H1 (cell line): ENCODE measurements around the gene TPD52L1. TPM values are rescaled to one million over a fixed set of nuclear protein-coding genes. Genes with fewer than 3 reads are reported as not detected.

Source experiments
- GTF2F1 ChIP-seq: IDR thresholded peaks from 2 replicates; pipeline ENCODE4 v1.6.1; 2012; ENCODE audit warnings: low read depth, low read length, improper control_type of control experiment, borderline replicate concordance
- HDAC6 ChIP-seq: IDR thresholded peaks from one replicate; pipeline ENCODE4 v1.7.1; 2012; ENCODE audit warnings: low read depth, mild to moderate bottlenecking, inconsistent platforms, low read length, moderate library complexity
- KDM1A ChIP-seq: fragments of 200-600, 300-600 bp; sonication (generic); IDR thresholded peaks from 2 replicates; pipeline ENCODE4 v1.7.1; 2016; ENCODE audit warnings: mild to moderate bottlenecking, low read length, borderline replicate concordance
- RXRA ChIP-seq: IDR thresholded peaks from 2 replicates; pipeline ENCODE4 v1.6.1; 2011; ENCODE audit warnings: low read depth, mild to moderate bottlenecking, low read length, moderate library complexity; ENCODE audit not compliant: insufficient read depth
- SIX5 ChIP-seq: IDR thresholded peaks from 2 replicates; pipeline ENCODE4 v1.6.1; 2011; ENCODE audit warnings: mild to moderate bottlenecking, low read depth, low read length
- SUZ12 ChIP-seq: fragments of 200-600 bp; sonication (generic); IDR thresholded peaks from 2 replicates; pipeline ENCODE4 v1.6.1; 2012; ENCODE audit warnings: mild to moderate bottlenecking, inconsistent platforms, low read length, moderate library complexity, mixed read lengths
- polyA plus RNA-seq, 7 experiments: library from polyadenylated mRNA; depleted of rRNA in 3 of 7; stranded (reverse) in 5 of 7; unstranded in 2 of 7; fragments of >200 nt in 5 of 7; fragments of 200-250 nt in 2 of 7; gene quantifications; 1 replicate in 5 of 7; 2 replicates in 1 of 7; 4 replicates in 1 of 7; pipeline versions ENCODE4 v1.2.1 to v1.2.3, GENCODE V29; 2011 to 2013; ENCODE audit warnings: missing spikeins in 2 of 7, mixed read lengths in 2 of 7
- total RNA-seq: library from RNA; stranded (reverse); fragmentation: NEBNext Ultra II Directional; extraction: Animal tissue kit (Norgen Biotek cat#: 25700); gene quantifications from 2 replicates; pipeline ENCODE4 v1.2.1, GENCODE V29; 2021

The TPD52L1 gene
- total and polyA plus RNA-seq, 2 of the 8 experiments (the other 6 are each of a cell fraction or from before 2014, with no cell fraction given) = 7.4 to 14.2 TPM

DNA sequence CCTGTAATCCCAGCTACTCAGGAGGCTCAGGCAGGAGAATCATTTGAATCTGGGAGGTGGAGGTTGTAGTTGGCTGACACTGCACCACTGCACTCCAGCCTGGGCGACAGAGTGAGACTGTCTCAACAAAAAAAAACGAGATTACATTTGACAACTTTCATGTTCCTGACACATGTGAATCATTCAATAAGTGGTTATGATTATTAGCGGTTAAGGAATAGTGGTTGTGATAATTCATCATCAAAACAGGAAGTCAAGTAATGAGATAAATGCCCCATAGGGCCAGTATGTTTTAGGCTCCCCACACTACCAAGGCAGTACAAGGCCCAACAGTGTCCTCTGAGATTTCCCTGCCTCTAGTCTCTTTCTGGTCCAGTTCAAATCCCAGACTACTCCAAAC is 145.7 kb downstream of the TPD52L1 start (continued):
- TF ChIP-seq KDM1A (no peak), RXRA (no peak), SIX5 (no peak), GTF2F1 (no peak), HDAC6 (no peak), SUZ12 (no peak)
